Lower lobe of right lung (tissue), 2 donors: ENCODE measurements around the gene THAP10. TPM values are rescaled to one million over a fixed set of nuclear protein-coding genes. Genes with fewer than 3 reads are reported as not detected.
A peak's percentile ranks its signal among the peaks of the same experiment; 100 is the strongest.

Source experiments
- ATAC-seq, 2 donors: fragments of 200-7000 bp; cut with Tn5 transposase; one replicate each; pipeline ENCODE4 v1.9.1; 2020 to 2022; ENCODE audit warnings: mild to moderate bottlenecking in 2 of 2, moderate library complexity in 2 of 2
- DNase-seq: peaks from one replicate; pipeline ENCODE4 v3.0.0-alpha.2; 2020
- H3K27ac ChIP-seq: fragments of 200-600 bp; one replicate; pipeline ENCODE4 v1.8.0; 2022
- H3K27me3 ChIP-seq: fragments of 200-600 bp; one replicate; pipeline ENCODE4 v1.8.0; 2022; ENCODE audit warnings: low read depth
- H3K36me3 ChIP-seq: fragments of 200-600 bp; one replicate; pipeline ENCODE4 v1.8.0; 2022; ENCODE audit warnings: mild to moderate bottlenecking
- H3K4me1 ChIP-seq: fragments of 200-600 bp; one replicate; pipeline ENCODE4 v1.8.0; 2022
- H3K4me3 ChIP-seq: fragments of 200-600 bp; one replicate; pipeline ENCODE4 v1.8.0; 2022; ENCODE audit warnings: mild to moderate bottlenecking
- H3K9me3 ChIP-seq: fragments of 200-600 bp; one replicate; pipeline ENCODE4 v1.8.0; 2022
- CTCF ChIP-seq: fragments of 200-600 bp; IDR thresholded peaks from one replicate; pipeline ENCODE4 v1.8.0; 2022; ENCODE audit warnings: antibody characterized with exemption, mild to moderate bottlenecking
- intact Hi-C: fragments of 100-400 bp; cut with DNase I; formaldehyde crosslinking; loops from one replicate; pipeline ENCODE4 v1.11.0; 2022
- total RNA-seq: library from RNA; stranded (reverse); fragmentation: NEBNext Ultra II Directional; extraction: Animal tissue kit (Norgen Biotek cat#: 25700); gene quantifications from one replicate; pipeline ENCODE4 v1.2.1, GENCODE V29; 2021
- donor health status: DM: no; HTN: yes; CAD: no; lungs with severe emphysema.

THAP10 gene
- total RNA-seq, 1 donor from 2014 or later, result 2.4 TPM

DNA sequence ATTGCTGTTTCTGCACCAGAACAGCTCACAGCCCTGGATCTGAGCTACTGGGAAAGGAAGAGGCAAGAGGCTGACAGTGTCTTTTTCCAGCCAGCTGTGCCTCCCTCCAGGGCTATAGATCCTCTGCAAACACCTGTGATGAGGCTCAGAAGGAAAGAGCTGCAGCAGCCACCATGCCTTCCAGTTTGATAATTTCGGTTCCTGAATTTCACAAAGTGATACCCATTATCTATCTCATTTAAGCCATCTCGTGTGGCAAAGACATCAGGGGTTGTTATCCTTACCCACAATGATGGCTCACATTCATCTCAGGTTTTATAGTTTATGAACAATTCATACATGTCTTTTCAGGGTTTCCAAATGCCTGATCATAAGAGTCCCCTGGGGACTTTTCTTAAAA, 36.5 kb downstream of the THAP10 start:
- Histone ChIP-seq H3K4me1 (peaks cover 27% of the 10 kb centered on the region), H3K4me3 (no peak overlapping the region), H3K36me3 (no peaks in the 10 kb centered on the region), H3K27ac (peak overlapping the region; percentile 69), H3K9me3 (no peaks in the 10 kb centered on the region), H3K27me3 (peaks cover 35% of the 10 kb centered on the region)
- intact Hi-C loops, result no loop called here
- no peak for TF ChIP-seq CTCF
- no peak for DNase-seq
- ATAC-seq, result no peak

DNA sequence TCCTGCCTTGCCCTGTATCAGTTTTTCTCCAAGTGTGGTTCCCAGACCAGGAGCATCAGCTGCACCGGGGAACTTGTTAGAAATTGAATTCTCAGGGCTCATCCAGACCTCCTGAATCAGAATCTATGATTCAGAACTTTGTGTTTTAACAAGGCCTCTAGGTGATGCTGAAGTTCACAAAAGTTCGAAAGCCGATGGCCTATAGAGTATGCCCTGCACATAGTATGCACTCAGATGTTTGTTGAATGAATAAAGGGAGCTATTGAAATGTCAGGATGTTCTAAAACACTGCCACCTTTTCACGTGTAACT, 37.6 kb downstream of the THAP10 start:
- H3K36me3 ChIP-seq, result no peaks in the 10 kb centered on the region
- H3K27ac ChIP-seq, result peak overlapping the region; percentile 87
- peak overlapping the region; percentile 67 for H3K4me3 ChIP-seq
- intact Hi-C loops, result no loop called here
- peaks cover 27% of the 10 kb centered on the region for H3K4me1 ChIP-seq
- DNase-seq (no peak), ATAC-seq (no peak)
- H3K27me3 ChIP-seq, result peaks cover 35% of the 10 kb centered on the region
- TF ChIP-seq CTCF, result no peak
- H3K9me3 ChIP-seq, result no peaks in the 10 kb centered on the region

GRCh38 chr15:70853973-70854665, 38.1 kb downstream of the THAP10 start, which contains the start of gene LARP6:
LARP6 (minus strand) TSS chr15:70854157; CDS start chr15:70854088, 69 bp downstream.
- intact Hi-C loops, result no loop called here
- Histone ChIP-seq H3K36me3 (no peaks in the 10 kb centered on the region), H3K4me1 (peaks cover 27% of the 10 kb centered on the region), H3K27me3 (peaks cover 35% of the 10 kb centered on the region), H3K4me3 (peak within 1 kb of the TSS; percentile 67), H3K27ac (peak within 1 kb of the TSS; percentile 87), H3K9me3 (no peaks in the 10 kb centered on the region)
- DNase-seq (peak; percentile 46), ATAC-seq (peak; percentile 71 to 76)
- TF ChIP-seq CTCF, result no peak

GRCh38 chr15:70853318-70853972, 38.8 kb downstream of the THAP10 start:
- no peak for DNase-seq
- TF ChIP-seq CTCF, result no peak
- peak overlapping the region; percentile 87 for H3K27ac ChIP-seq
- peaks cover 35% of the 10 kb centered on the region for H3K27me3 ChIP-seq
- peak; percentile 38 to 44 for ATAC-seq
- H3K4me1 ChIP-seq, result peaks cover 27% of the 10 kb centered on the region
- H3K9me3 ChIP-seq, result no peaks in the 10 kb centered on the region
- peak overlapping the region; percentile 67 for H3K4me3 ChIP-seq
- intact Hi-C loops, result no loop called here
- no peaks in the 10 kb centered on the region for H3K36me3 ChIP-seq

DNA sequence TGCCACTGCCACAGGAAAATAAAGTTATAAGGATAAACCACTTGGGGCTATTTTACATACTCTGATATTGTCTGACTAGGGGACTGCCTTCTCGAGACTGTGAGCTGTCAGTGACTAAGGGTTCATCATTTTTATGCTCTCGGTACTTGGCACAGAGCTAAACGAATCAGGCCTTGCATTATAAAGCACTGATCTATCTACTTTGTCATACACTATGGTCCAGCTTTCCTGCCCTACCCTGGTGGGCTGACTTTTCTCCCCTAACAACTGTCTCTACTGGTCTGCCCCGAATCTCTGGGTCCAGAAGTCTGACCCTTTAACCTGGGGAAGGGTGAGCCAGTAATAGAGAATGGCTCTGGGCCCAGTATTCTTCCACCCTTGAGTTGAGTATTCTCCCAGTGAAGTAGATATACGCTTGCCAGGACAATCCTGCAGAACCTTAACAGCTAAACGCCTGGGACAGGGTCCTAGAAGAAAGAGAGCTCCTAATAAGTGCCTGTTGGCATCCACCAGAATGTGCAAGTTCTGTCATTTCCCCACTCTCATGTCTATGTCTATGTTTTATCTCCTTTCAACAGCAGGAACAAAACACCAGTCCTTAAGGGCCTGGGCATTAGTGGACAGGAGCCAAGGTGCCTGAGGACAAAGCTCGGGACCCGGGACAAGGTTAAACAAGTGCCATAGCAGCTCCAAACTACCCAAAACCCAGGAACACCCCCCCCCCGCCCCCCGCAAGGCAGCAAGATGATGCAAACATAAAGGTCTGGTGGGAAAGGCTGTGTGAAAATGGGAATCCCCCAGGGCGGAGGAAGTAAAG, 39.5 kb downstream of the THAP10 start:
- DNase-seq (no peak), ATAC-seq (no peak)
- no peak for TF ChIP-seq CTCF
- Histone ChIP-seq H3K36me3 (no peaks in the 10 kb centered on the region), H3K27me3 (peaks cover 35% of the 10 kb centered on the region), H3K9me3 (no peaks in the 10 kb centered on the region), H3K4me3 (peak overlapping the region; percentile 67), H3K27ac (peak overlapping the region; percentile 87), H3K4me1 (peaks cover 27% of the 10 kb centered on the region)
- intact Hi-C loops, result no loop called here
